HG03064 (cell line): ENCODE results near the gene UNC5C.

Source experiments
- ATAC-seq: cut with Tn5 transposase; IDR thresholded peaks from one replicate; pipeline ENCODE4 v1.9.1; 2021; ENCODE audit warnings: low read depth; ENCODE audit not compliant: unreplicated experiment

UNC5C gene

GRCh38 chr4:95546866-95547714 is 1.7 kb downstream of the UNC5C start:
- no peak for ATAC-seq

DNA sequence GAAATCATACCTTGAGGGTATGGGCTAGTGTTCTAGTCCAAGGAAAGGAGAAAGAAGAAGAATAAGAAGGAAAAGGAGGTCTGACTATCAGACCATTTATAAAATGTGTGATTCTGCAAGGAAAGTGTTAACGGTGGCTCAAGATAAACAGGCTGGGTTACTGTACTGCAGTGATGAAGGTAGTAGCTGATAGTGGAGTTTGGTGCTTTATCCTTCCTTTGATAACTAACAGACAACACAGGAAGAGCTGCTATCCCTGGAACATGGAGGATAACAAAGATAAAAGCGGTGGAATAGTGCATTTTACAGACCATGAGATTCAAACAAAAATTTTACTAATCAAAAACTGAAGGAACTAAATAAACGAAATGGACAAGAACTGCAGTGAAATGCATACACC is 2.6 kb downstream of the UNC5C start:
- no peak for ATAC-seq

- ATAC-seq, result no peak
Measured at GRCh38 chr4:95545546-95545945, 3.2 kb downstream of the UNC5C start.

GRCh38 chr4:95544113-95545103 is 4.4 kb downstream of the UNC5C start:
- no peak for ATAC-seq

GRCh38 chr4:95541889-95542607 is 6.7 kb downstream of the UNC5C start:
- ATAC-seq, result no peak

DNA sequence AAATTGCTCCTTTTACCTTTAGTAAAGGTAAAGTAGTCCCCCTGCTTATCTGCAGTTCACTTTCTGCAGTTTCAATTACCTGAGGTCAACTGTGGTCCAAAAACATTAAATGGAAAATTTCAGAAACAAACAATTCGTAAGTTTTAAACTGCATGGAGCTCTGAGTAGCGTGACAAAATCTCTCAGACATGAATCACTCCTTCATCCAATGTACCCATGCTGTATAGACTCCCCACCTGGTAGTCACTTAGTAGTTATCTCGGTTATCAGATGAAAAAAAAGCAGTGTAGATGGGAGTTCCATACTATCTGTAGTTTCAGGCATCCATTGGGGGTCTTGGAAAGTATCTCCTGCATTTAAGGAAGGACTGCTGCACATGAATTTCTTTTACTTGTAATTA is 7.7 kb downstream of the UNC5C start:
- no peak for ATAC-seq

GRCh38 chr4:95540227-95540626 is 8.5 kb downstream of the UNC5C start:
- no peak for ATAC-seq

- no peak for ATAC-seq
Measured at GRCh38 chr4:95539106-95539505, 9.7 kb downstream of the UNC5C start.

DNA sequence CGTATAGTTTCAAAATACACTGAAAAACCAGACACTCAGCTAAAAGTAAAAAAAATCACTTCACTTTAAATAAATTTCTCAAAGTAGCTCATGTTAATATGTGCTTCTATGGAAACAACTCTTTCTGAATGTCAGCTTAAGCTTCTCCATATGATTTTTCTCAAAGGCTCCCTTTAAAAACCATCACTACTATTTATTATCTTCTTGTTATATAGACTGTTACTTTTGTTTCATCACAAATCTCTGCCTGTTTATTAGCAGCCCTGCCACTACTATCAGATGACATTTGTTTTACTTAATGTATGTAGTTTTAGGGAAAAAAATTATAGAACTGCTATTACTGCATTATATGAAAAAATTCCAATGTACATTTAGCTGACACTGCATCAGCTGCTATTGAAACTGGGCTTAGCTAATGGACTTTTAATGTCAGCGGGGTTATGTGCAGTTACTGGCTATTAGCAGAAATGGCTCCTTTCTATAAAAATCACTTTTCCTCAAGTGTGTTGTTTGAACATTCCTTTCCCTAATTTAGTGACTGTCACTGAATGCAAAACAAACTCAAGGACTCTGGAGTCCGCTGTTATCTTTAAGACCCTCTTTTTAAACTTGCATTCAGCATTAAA is 10.8 kb downstream of the UNC5C start:
- no peak for ATAC-seq

DNA sequence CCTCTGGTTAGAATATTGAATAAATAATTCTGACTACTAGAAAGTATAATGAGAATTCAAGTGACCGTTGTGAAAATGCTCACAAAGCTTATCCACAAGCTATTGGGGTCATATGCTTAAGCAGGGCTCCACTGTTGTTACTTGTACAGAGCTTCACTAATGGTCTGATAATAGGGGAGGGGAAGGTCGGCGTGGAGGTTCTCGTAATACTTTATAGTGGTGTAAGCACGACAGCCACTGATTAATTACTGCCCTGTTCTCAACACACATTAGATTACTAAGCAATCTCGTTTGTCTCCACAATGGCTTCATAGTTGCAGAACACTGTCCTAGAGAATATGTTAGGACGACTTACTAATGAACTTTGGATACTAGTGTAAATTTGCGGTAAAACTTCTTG is 11.6 kb downstream of the UNC5C start:
- no peak for ATAC-seq

DNA sequence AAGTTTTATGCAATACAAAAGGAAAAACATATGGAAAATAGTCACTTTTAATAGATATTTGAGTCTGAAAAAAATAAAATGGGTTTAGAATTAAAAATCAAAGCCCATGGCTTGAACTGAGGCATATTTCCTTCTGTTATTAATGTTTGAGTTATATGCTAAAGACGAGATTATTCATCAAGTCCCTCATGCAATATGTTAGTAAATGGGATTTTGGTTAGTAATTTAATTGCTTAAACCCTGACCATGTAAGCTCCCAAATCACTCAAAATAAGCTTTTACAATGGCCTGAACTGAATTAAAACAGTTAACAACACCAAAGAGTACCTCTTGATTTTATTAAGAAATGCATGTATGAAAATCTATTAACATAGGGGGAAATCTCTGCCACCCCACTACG is 12.1 kb downstream of the UNC5C start:
- no peak for ATAC-seq

DNA sequence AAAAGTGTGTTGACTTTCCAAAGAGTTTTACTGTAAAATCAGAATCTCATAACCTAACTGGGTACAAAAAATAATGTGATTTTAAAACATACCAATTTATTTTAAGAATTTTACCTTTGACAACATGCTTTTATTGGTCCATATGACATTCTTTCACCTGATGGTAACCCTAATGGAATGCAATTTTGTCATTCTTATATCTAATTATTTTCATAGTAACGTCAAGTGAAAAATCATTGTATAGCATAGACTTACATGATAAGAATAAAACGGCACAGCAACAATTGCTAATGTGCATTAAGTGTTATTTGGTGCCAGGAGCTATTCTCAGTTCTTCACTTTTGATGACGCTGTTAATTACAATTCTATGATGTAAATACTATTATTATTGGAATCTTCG is 13.6 kb downstream of the UNC5C start:
- ATAC-seq, result no peak

DNA sequence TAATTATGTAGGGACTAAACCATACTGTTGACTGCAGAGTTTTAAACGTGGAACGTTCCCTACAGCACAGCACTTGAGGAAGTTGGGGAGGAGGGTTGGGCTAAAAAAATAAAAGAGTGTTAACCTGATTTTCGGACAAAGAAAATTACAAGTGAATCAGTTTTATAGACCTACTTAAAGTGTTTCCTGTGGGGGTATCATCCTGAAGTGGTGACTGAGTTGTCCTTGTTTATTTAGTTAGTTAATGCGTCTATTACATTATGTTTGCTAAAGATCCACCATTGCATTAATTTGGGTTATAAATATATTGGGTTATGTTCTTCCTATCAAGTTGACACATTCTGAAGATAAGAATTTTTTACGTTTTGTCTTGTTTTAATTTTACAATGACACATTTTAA is 14.7 kb downstream of the UNC5C start:
- no peak for ATAC-seq

GRCh38 chr4:95533254-95533653 is 15.5 kb downstream of the UNC5C start:
- ATAC-seq, result no peak

DNA sequence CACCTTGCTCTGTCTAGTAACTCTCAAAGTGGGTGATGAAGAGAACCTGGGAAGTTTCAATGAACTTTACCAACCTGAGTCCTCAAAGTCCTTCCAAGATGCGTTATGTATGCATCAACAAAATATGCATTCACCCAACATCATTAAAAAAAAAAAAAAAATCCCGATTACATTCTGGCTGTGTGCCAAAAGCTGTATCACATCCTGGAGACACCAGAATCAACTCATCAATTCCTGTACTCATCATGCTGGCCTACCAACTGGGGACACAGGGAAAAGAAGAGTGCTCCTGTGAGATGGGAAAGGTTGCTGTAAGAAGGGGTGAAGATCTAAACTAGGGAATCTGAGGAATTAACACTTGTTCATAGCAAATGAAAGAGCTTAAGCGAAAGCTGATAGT is 16.5 kb downstream of the UNC5C start:
- ATAC-seq, result no peak

GRCh38 chr4:95531141-95531540 is 17.6 kb downstream of the UNC5C start:
- ATAC-seq, result no peak

DNA sequence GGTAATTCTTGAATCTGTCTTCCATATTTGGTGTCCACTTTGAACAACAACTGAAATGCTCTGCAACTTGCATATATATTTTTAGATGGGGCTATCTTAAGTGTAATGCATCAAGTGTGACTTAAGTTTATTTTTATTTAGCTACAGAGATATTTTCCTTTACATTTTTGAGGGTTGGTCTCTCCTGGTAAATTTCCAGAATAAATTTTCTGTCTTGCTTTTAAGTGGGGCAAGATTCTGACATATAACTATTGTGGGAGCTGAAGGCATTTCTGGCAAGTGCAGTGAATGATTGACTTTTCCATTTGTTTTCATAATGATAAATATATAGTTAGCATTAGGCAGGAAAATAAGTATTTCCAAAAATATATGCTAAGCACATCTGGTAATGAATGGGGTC is 18.8 kb downstream of the UNC5C start:
- ATAC-seq, result no peak

GRCh38 chr4:95528388-95528948 is 20.3 kb downstream of the UNC5C start:
- no peak for ATAC-seq

DNA sequence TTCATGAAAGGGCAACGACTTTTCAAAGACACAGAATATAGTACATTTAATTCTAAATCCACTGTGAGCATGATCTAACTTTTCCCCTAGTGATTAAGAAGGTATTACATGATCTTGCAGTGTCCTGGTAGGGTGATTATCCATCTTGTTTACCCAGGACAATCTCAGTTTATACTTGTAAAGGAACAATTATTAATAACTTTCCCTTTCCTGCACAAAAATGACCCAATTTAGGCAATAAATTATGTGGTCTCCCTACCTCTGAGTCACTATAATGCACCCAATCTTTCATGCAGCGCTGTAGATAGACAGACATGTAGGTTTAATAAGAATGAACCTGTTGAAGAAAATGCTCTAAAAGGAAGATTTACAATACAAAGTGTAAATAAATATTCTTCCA is 22.7 kb downstream of the UNC5C start:
- no peak for ATAC-seq

DNA sequence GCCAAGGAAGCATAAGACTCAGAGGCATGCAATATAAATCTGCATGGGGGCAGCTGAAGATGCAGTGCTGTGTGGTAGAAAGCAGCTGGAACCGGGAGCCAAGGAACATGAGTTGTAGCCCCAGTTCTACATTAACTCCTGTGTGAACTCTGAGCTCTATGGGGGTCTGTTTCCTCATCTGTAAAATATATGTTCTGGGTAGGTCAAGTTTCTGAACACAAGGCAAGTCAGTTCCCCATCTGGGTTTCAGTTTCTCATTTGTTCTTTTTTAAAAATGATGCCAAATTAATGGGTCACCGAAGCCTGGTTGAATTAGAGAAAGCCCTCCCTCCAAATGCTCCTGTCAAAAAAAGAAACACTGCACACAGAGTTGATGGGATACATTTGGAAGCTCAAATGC is 24.0 kb downstream of the UNC5C start:
- no peak for ATAC-seq
